GM12878 (cell line): ENCODE data around the gene SNRNP35.

Experiments used
- BRCA1 ChIP-seq: IDR thresholded peaks from 2 replicates; pipeline ENCODE4 v1.6.1; 2011; ENCODE audit warnings: low read depth, low read length, improper control_type of control experiment
- CTCF ChIP-seq, 3 experiments: IDR thresholded peaks in 2 of 3; conservative IDR thresholded peaks in 1 of 3; 2 replicates each; pipeline ENCODE4 v1.5.1; 2011; ENCODE audit warnings: low read depth in 3 of 3, low read length in 3 of 3, mild to moderate bottlenecking in 3 of 3, control low read depth in 2 of 3, moderate library complexity in 2 of 3, inconsistent platforms in 1 of 3, mixed read lengths in 1 of 3; ENCODE audit not compliant: control insufficient read depth in 2 of 3, insufficient read depth in 1 of 3; ENCODE audit errors: extremely low read depth in 1 of 3
- ETV6 ChIP-seq, 2 experiments: fragments of 450-650 bp in 1 of 2; IDR thresholded peaks in 1 of 2; conservative IDR thresholded peaks in 1 of 2; 2 replicates each; pipeline ENCODE4 v1.6.1; 2014; ENCODE audit warnings: antibody characterized with exemption in 1 of 2, borderline replicate concordance in 1 of 2, low read depth in 1 of 2, mild to moderate bottlenecking in 1 of 2, moderate library complexity in 1 of 2
- POLR2AphosphoS5 ChIP-seq: IDR thresholded peaks from 2 replicates; pipeline ENCODE4 v1.6.1; 2011; ENCODE audit warnings: mild to moderate bottlenecking, low read length, inconsistent platforms
- TARDBP ChIP-seq: IDR thresholded peaks from 2 replicates; pipeline ENCODE4 v1.6.1; 2016; ENCODE audit warnings: borderline replicate concordance
- TCF7 ChIP-seq: IDR thresholded peaks from 2 replicates; pipeline ENCODE4 v1.6.1; 2014; ENCODE audit warnings: antibody characterized with exemption, borderline replicate concordance
- TF ChIP-seq, protein P1 (sequence below): fragments of 450-650 bp; formaldehyde crosslinking; IDR thresholded peaks from 2 replicates; pipeline ENCODE4 v1.5.0; 2022; ENCODE audit warnings: mild to moderate bottlenecking, missing genetic modification characterization
- TF ChIP-seq, protein P2 (sequence below): IDR thresholded peaks from 2 replicates; pipeline ENCODE4 v1.6.1; 2011; ENCODE audit warnings: low read depth, low read length, improper control_type of control experiment, borderline replicate concordance

DNA sequence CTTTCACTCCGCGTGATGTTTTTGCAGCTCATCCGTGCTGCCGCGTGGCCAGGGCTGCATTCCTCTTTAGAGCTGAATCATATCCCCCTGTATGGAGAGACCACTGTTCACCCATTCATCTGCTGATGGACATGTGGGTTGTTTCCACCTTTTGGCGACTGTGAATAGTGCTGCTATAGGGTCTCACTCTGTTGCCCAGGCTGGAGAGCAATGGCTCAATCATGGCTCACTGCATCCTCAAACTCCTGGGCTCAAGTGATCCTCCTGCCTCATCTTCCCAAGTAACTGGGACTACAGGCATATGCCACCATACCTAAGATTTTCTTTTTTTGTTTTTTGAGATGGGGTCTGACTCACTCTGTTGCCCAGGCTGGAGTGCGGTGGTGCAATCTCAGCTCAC lies 39.1 kb downstream of the SNRNP35 start:
- no peak for TF ChIP-seq ETV6 (conservative IDR thresholded peaks at IDR 0.05 in 1 of 2, IDR thresholded peaks at IDR 0.05 in 1 of 2; ENCODE audit: borderline replicate concordance in 1 of 2, low read depth in 1 of 2)
- TF ChIP-seq POLR2AphosphoS5 = no peak
- TF ChIP-seq TCF7 = no peak
- TF ChIP-seq, protein P1, sequence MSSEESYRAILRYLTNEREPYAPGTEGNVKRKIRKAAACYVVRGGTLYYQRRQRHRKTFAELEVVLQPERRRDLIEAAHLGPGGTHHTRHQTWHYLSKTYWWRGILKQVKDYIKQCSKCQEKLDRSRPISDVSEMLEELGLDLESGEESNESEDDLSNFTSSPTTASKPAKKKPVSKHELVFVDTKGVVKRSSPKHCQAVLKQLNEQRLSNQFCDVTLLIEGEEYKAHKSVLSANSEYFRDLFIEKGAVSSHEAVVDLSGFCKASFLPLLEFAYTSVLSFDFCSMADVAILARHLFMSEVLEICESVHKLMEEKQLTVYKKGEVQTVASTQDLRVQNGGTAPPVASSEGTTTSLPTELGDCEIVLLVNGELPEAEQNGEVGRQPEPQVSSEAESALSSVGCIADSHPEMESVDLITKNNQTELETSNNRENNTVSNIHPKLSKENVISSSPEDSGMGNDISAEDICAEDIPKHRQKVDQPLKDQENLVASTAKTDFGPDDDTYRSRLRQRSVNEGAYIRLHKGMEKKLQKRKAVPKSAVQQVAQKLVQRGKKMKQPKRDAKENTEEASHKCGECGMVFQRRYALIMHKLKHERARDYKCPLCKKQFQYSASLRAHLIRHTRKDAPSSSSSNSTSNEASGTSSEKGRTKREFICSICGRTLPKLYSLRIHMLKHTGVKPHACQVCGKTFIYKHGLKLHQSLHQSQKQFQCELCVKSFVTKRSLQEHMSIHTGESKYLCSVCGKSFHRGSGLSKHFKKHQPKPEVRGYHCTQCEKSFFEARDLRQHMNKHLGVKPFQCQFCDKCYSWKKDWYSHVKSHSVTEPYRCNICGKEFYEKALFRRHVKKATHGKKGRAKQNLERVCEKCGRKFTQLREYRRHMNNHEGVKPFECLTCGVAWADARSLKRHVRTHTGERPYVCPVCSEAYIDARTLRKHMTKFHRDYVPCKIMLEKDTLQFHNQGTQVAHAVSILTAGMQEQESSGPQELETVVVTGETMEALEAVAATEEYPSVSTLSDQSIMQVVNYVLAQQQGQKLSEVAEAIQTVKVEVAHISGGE (CRISPR knock-in tag) = no peak
- TF ChIP-seq, protein P2, sequence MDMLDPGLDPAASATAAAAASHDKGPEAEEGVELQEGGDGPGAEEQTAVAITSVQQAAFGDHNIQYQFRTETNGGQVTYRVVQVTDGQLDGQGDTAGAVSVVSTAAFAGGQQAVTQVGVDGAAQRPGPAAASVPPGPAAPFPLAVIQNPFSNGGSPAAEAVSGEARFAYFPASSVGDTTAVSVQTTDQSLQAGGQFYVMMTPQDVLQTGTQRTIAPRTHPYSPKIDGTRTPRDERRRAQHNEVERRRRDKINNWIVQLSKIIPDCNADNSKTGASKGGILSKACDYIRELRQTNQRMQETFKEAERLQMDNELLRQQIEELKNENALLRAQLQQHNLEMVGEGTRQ = no peak
- TF ChIP-seq BRCA1 = no peak
- no peak for TF ChIP-seq TARDBP
- TF ChIP-seq CTCF (IDR thresholded peaks at IDR 0.05 in 2 of 3, conservative IDR thresholded peaks at IDR 0.05 in 1 of 3; ENCODE audit: control insufficient read depth in 2 of 3, extremely low read depth in 1 of 3, insufficient read depth in 1 of 3, low read depth in 3 of 3, low read length in 3 of 3) = no peak
